Endothelial cell of umbilical vein (primary cell): Measurements from ENCODE around the gene TMEM181. TPM values are rescaled to one million over a fixed set of nuclear protein-coding genes. Genes with fewer than 3 reads are reported as not detected.

Source experiments
- BruUV-seq: library from RNA; stranded (reverse); fragments of 400-500 nt; replicated peaks from 2 replicates; lab custom pipeline; 2021; lab: Mats Ljungman, UMichigan
- CTCF ChIA-PET: fragments of 300-600, 350-600 bp; sonication (Branson Sonifier 250); formaldehyde crosslinking; loops from one replicate; lab custom pipeline; 2021; ENCODE audit warnings: antibody characterized with exemption, inconsistent platforms; lab: Charles Lee
- POLR2A ChIA-PET: fragments of 300-600, 350-600 bp; sonication (Branson Sonifier 250); formaldehyde crosslinking; loops from one replicate; lab custom pipeline; 2021; ENCODE audit warnings: antibody characterized with exemption, inconsistent platforms; lab: Charles Lee
- DNase-seq: peaks from one replicate; pipeline ENCODE4 v3.0.0-alpha.2; 2011; ENCODE audit warnings: low read depth, low spot score
- FAIRE-seq: peaks from 2 replicates; lab custom pipeline; 2011; peaks lifted over from hg19 to GRCh38; lab: Jason Lieb, UNC
- H2AFZ ChIP-seq: 2 replicates; pipeline ENCODE4 v1.6.0; 2012; ENCODE audit warnings: low read depth, low read length, control low read depth, inconsistent platforms
- H3K27ac ChIP-seq: 2 replicates; pipeline ENCODE4 v1.5.1; 2011; ENCODE audit warnings: low read depth, mild to moderate bottlenecking, control low read depth, low read length, moderate library complexity; ENCODE audit not compliant: insufficient read depth
- H3K27me3 ChIP-seq, 2 experiments: 2 replicates each; pipeline versions ENCODE4 v1.6.0 to v1.6.1; 2011; ENCODE audit warnings: low read length in 2 of 2, mixed read lengths in 1 of 2; ENCODE audit not compliant: control insufficient read depth in 2 of 2, insufficient read depth in 2 of 2
- H3K36me3 ChIP-seq, 2 experiments: 2 replicates in 1 of 2; 3 replicates in 1 of 2; pipeline ENCODE4 v1.5.1; 2011; ENCODE audit warnings: low read length in 2 of 2, mild to moderate bottlenecking in 1 of 2, moderate library complexity in 1 of 2; ENCODE audit not compliant: control insufficient read depth in 2 of 2, insufficient read depth in 2 of 2; ENCODE audit errors: extremely low read depth in 1 of 2
- H3K4me1 ChIP-seq: 3 replicates; pipeline ENCODE4 v1.5.1; 2011; ENCODE audit warnings: mild to moderate bottlenecking, low read length; ENCODE audit not compliant: control insufficient read depth, insufficient read depth; ENCODE audit errors: extremely low read depth
- H3K4me2 ChIP-seq: 2 replicates; pipeline ENCODE4 v1.6.1; 2011; ENCODE audit warnings: low read length, control low read depth, mixed read lengths; ENCODE audit not compliant: insufficient read depth
- H3K4me3 ChIP-seq, 3 experiments: fragments of 200-600 bp in 1 of 3; sonication (generic), shearing (Covaris generic) in 1 of 3; replicated peaks in 1 of 3; 2 replicates each; pipeline ENCODE4 v1.5.1; 2011 to 2016; ENCODE audit warnings: control low read depth in 3 of 3, low read length in 3 of 3, mild to moderate bottlenecking in 2 of 3, inconsistent platforms in 1 of 3, low read depth in 1 of 3, moderate library complexity in 1 of 3; ENCODE audit not compliant: insufficient read depth in 1 of 3
- H3K79me2 ChIP-seq: 2 replicates; pipeline ENCODE4 v1.6.0; 2012; ENCODE audit warnings: low read length, inconsistent platforms; ENCODE audit not compliant: control insufficient read depth, insufficient read depth
- H3K9ac ChIP-seq: replicated peaks from 2 replicates; pipeline ENCODE3; 2011; ENCODE audit warnings: low read length, control low read depth; ENCODE audit not compliant: insufficient read depth; ENCODE audit errors: extremely low read depth
- H3K9me1 ChIP-seq: replicated peaks from 3 replicates; pipeline ENCODE4 v1.6.0; 2011; ENCODE audit warnings: mild to moderate bottlenecking, low read length; ENCODE audit not compliant: control insufficient read depth, insufficient read depth; ENCODE audit errors: extremely low read depth
- H3K9me3 ChIP-seq: replicated peaks from 2 replicates; pipeline ENCODE4 v1.5.1; 2012; ENCODE audit warnings: low read length, inconsistent platforms; ENCODE audit not compliant: control insufficient read depth, insufficient read depth
- H4K20me1 ChIP-seq: replicated peaks from 2 replicates; pipeline ENCODE3; 2011; ENCODE audit warnings: mild to moderate bottlenecking, low read length; ENCODE audit not compliant: control insufficient read depth, insufficient read depth; ENCODE audit errors: extremely low read depth
- CTCF ChIP-seq, 2 donors: IDR thresholded peaks; 1 replicate in 1 of 2; 2 replicates in 1 of 2; pipeline ENCODE4 v1.5.1; 2011; ENCODE audit warnings: low read length in 2 of 2, mild to moderate bottlenecking in 2 of 2, moderate library complexity in 2 of 2, control low read depth in 1 of 2, inconsistent platforms in 1 of 2, low read depth in 1 of 2; ENCODE audit not compliant: insufficient read depth in 1 of 2; ENCODE audit errors: extremely low read depth in 1 of 2
- EZH2 ChIP-seq: IDR thresholded peaks from 2 replicates; pipeline ENCODE4 v1.6.1; 2012; ENCODE audit warnings: borderline replicate concordance, low read depth, mild to moderate bottlenecking, moderate library complexity, low read length, inconsistent platforms; ENCODE audit not compliant: severe bottlenecking
- FOS ChIP-seq: IDR thresholded peaks from 2 replicates; pipeline ENCODE4 v1.6.1; 2011; ENCODE audit warnings: mild to moderate bottlenecking, low read length, moderate library complexity, borderline replicate concordance; ENCODE audit not compliant: insufficient read depth
- GATA2 ChIP-seq: IDR thresholded peaks from 2 replicates; pipeline ENCODE4 v1.7.0; 2011; ENCODE audit warnings: low read depth, mild to moderate bottlenecking, moderate library complexity, mixed read lengths, low read length; ENCODE audit not compliant: insufficient read length, insufficient read depth
- JUN ChIP-seq: IDR thresholded peaks from 2 replicates; pipeline ENCODE4 v1.6.1; 2011; ENCODE audit warnings: borderline replicate concordance, low read depth; ENCODE audit not compliant: insufficient read length, insufficient read depth
- MAX ChIP-seq: IDR thresholded peaks from 2 replicates; pipeline ENCODE4 v1.6.1; 2011; ENCODE audit not compliant: insufficient read depth, insufficient read length
- MYC ChIP-seq: IDR thresholded peaks from one replicate; pipeline ENCODE4 v1.6.1; 2011; ENCODE audit warnings: mild to moderate bottlenecking, low read depth, low read length
- POLR2A ChIP-seq: IDR thresholded peaks from 2 replicates; pipeline ENCODE4 v1.6.1; 2012; ENCODE audit warnings: low read depth, mild to moderate bottlenecking, control low read depth, low read length
- POLR2AphosphoS5 ChIP-seq: IDR thresholded peaks from 2 replicates; pipeline ENCODE4 v1.6.1; 2012; ENCODE audit warnings: low read depth, mild to moderate bottlenecking, control low read depth, low read length, moderate library complexity; ENCODE audit not compliant: insufficient read depth
- dilution Hi-C: fragments of 300-500 bp; cut with MboI; formaldehyde crosslinking; loops from one replicate; pipeline ENCODE4 v1.15.0; 2019; ENCODE audit warnings: low sequenced_read_pairs; ENCODE audit not compliant: extremely low pct_ligation_motif_present
- intact Hi-C: fragments of 100-400 bp; cut with micrococcal nuclease; formaldehyde crosslinking; loops from one replicate; pipeline ENCODE4 v1.10.0; 2022
- polyA plus RNA-seq, 4 experiments: library from polyadenylated mRNA; depleted of rRNA in 3 of 4; stranded (reverse) in 3 of 4; unstranded in 1 of 4; fragments of >200 nt; gene quantifications; 2 replicates each; pipeline versions ENCODE4 v1.2.1 to v1.2.3, GENCODE V29; 2011 to 2012; ENCODE audit warnings: missing spikeins in 1 of 4
- total RNA-seq: library from RNA; stranded (reverse); gene quantifications from 2 replicates; pipeline ENCODE4 v1.2.3, GENCODE V29; 2021

The TMEM181 gene
- total and polyA plus RNA-seq, 2 donors (not counting 3 experiments of a cell fraction or from before 2014, with no cell fraction given), result 21.7 to 33.5 TPM

GRCh38 chr6:158560836-158561320, 987 bp downstream of the TMEM181 start:
- Histone ChIP-seq H3K4me3 (peak overlapping the region; percentile 40 to 73 (median 53)), H3K4me1 (peaks cover 38% of the 10 kb centered on the region), H3K27ac (peak overlapping the region; percentile 82), H4K20me1 (no peaks in the 10 kb centered on the region), H3K79me2 (peaks cover 50% of the 10 kb centered on the region), H3K9me1 (no peaks in the 10 kb centered on the region), H3K27me3 (no peaks in the 10 kb centered on the region), H3K9ac (peak overlapping the region; percentile 90), H2AFZ (peak overlapping the region; percentile 11), H3K4me2 (peak overlapping the region; percentile 90), H3K36me3 (no peaks in the 10 kb centered on the region), H3K9me3 (no peaks in the 10 kb centered on the region)
- FAIRE-seq, result peak; percentile 21
- BruUV-seq, result TSS peak; percentile 24
- dilution Hi-C loops, result no loop called here
- no peak for TF ChIP-seq FOS
- TF ChIP-seq MAX, result no peak
- TF ChIP-seq MYC, result no peak
- no peak for TF ChIP-seq JUN
- no peak for TF ChIP-seq POLR2AphosphoS5
- TF ChIP-seq CTCF (IDR thresholded peaks at IDR 0.05; ENCODE audit: extremely low read depth in 1 of 2, insufficient read depth in 1 of 2, low read depth in 1 of 2, low read length in 2 of 2), result no peak
- TF ChIP-seq EZH2, result no peak
- no peak for TF ChIP-seq POLR2A
- TF ChIP-seq GATA2, result no peak
- ChIA-PET POLR2A (no interaction called here), CTCF (no interaction called here)
- peak; percentile 25 for DNase-seq
- intact Hi-C loops, result loop anchor here (1.0 to 2.0 kb wide), 3 partner anchors 34 to 340 kb away; no protein-coding TSS in a partner anchor
